HepG2 (cell line): Measurements from ENCODE around the gene HYCC2. TPM values are rescaled to one million over a fixed set of nuclear protein-coding genes. Genes with fewer than 3 reads are reported as not detected.

Experiments used
- ADNP ChIP-seq: sonication (generic); formaldehyde crosslinking; IDR thresholded peaks from 2 replicates; pipeline ENCODE4 v1.4.0; 2020; ENCODE audit warnings: missing genetic modification reagents
- AGO2 ChIP-seq: fragments of 200-400 bp; formaldehyde crosslinking; optimal IDR thresholded peaks from 2 replicates; pipeline ENCODE3; 2017; ENCODE audit warnings: mild to moderate bottlenecking, low read depth, low read length, moderate library complexity
- EED ChIP-seq: sonication (generic); formaldehyde crosslinking; IDR thresholded peaks from 2 replicates; pipeline ENCODE4 v1.5.0; 2020; ENCODE audit warnings: mild to moderate bottlenecking, missing genetic modification reagents
- GATA4 ChIP-seq: sonication (generic); IDR thresholded peaks from 2 replicates; pipeline ENCODE4 v1.6.1; 2016; ENCODE audit warnings: antibody characterized with exemption, low read depth, borderline replicate concordance
- GLMP ChIP-seq: sonication (generic); formaldehyde crosslinking; IDR thresholded peaks from 2 replicates; pipeline ENCODE4 v1.9.0; 2021; ENCODE audit warnings: missing genetic modification reagents, mild to moderate bottlenecking, borderline replicate concordance
- HNF4A ChIP-seq: sonication (generic); formaldehyde crosslinking; IDR thresholded peaks from 2 replicates; pipeline ENCODE4 v1.4.0; 2020; ENCODE audit warnings: missing genetic modification reagents
- HNRNPUL1 ChIP-seq: fragments of 200-400 bp; formaldehyde crosslinking; IDR thresholded peaks from 2 replicates; pipeline ENCODE4 v1.6.1; 2017; ENCODE audit warnings: low read depth, mild to moderate bottlenecking, low read length, moderate library complexity
- HOXA9 ChIP-seq: sonication (generic); formaldehyde crosslinking; IDR thresholded peaks from 2 replicates; pipeline ENCODE4 v1.8.1; 2022; ENCODE audit warnings: missing genetic modification reagents, mild to moderate bottlenecking, moderate library complexity, borderline replicate concordance
- MTF1 ChIP-seq: sonication (generic); formaldehyde crosslinking; IDR thresholded peaks from 2 replicates; pipeline ENCODE4 v1.5.0; 2020; ENCODE audit warnings: missing genetic modification reagents
- NFATC3 ChIP-seq: sonication (generic); formaldehyde crosslinking; IDR thresholded peaks from 2 replicates; pipeline ENCODE4 v1.5.1; 2020; ENCODE audit warnings: mild to moderate bottlenecking, missing genetic modification reagents
- NFE2 ChIP-seq: sonication (generic); formaldehyde crosslinking; IDR thresholded peaks from 2 replicates; pipeline ENCODE4 v1.4.0; 2020; ENCODE audit warnings: missing genetic modification reagents
- TBX2 ChIP-seq: sonication (generic); formaldehyde crosslinking; IDR thresholded peaks from 2 replicates; pipeline ENCODE4 v1.5.0; 2020; ENCODE audit warnings: missing genetic modification reagents, mild to moderate bottlenecking, borderline replicate concordance
- THAP7 ChIP-seq: sonication (generic); formaldehyde crosslinking; IDR thresholded peaks from 2 replicates; pipeline ENCODE4 v1.8.1; 2023; ENCODE audit warnings: mild to moderate bottlenecking, missing genetic modification reagents
- ZNF205 ChIP-seq: IDR thresholded peaks from 2 replicates; pipeline ENCODE4 v1.6.1; 2018; ENCODE audit warnings: missing biosample characterization, missing genetic modification reagents
- ZNF234 ChIP-seq: sonication (generic); formaldehyde crosslinking; conservative IDR thresholded peaks from 2 replicates; pipeline ENCODE4 v1.5.1; 2020; ENCODE audit warnings: mild to moderate bottlenecking, missing genetic modification reagents
- ZNF260 ChIP-seq: sonication (generic); formaldehyde crosslinking; IDR thresholded peaks from 2 replicates; pipeline ENCODE4 v1.4.0; 2020; ENCODE audit warnings: missing genetic modification reagents, low read depth, mild to moderate bottlenecking, borderline replicate concordance
- ZNF646 ChIP-seq: sonication (generic); formaldehyde crosslinking; IDR thresholded peaks from 2 replicates; pipeline ENCODE4 v1.9.0; 2021; ENCODE audit warnings: mild to moderate bottlenecking, missing genetic modification reagents
- ZNF816 ChIP-seq: sonication (generic); formaldehyde crosslinking; IDR thresholded peaks from 2 replicates; pipeline ENCODE4 v1.8.0; 2022; ENCODE audit warnings: missing genetic modification reagents, mild to moderate bottlenecking, borderline replicate concordance
- ZNF839 ChIP-seq: sonication (generic); formaldehyde crosslinking; IDR thresholded peaks from 2 replicates; pipeline ENCODE4 v1.4.0; 2020; ENCODE audit warnings: missing genetic modification reagents, mild to moderate bottlenecking, borderline replicate concordance
- polyA plus RNA-seq, 8 experiments: library from polyadenylated mRNA; depleted of rRNA in 3 of 8; stranded (reverse) in 7 of 8; unstranded in 1 of 8; fragments of >200 nt; fragmentation: Illumina TruSeq in 4 of 8; extraction: Trizol in 4 of 8; gene quantifications; 2 replicates each; pipeline versions ENCODE4 v1.2.1 to v1.2.3, GENCODE V29; 2011 to 2016; ENCODE audit warnings: low read depth in 4 of 8, missing spikeins in 1 of 8, mixed read lengths in 1 of 8; ENCODE audit not compliant: insufficient read depth in 1 of 8
- total RNA-seq, 5 experiments: library from RNA; depleted of rRNA; stranded (reverse); fragments of >200 nt; fragmentation: Illumina TruSeq; extraction: Trizol; gene quantifications; 2 replicates each; pipeline ENCODE4 v1.2.3, GENCODE V29; 2016; ENCODE audit warnings: low read depth in 1 of 5
- TF ChIP-seq, protein P1 (sequence below): sonication (generic); formaldehyde crosslinking; IDR thresholded peaks from 2 replicates; pipeline ENCODE4 v1.5.0; 2020; ENCODE audit warnings: missing genetic modification reagents

Gene HYCC2
- total and polyA plus RNA-seq, 2 of the 13 experiments (the other 11 are each of a cell fraction or from before 2014, with no cell fraction given): 4.7 to 13.9 TPM

DNA sequence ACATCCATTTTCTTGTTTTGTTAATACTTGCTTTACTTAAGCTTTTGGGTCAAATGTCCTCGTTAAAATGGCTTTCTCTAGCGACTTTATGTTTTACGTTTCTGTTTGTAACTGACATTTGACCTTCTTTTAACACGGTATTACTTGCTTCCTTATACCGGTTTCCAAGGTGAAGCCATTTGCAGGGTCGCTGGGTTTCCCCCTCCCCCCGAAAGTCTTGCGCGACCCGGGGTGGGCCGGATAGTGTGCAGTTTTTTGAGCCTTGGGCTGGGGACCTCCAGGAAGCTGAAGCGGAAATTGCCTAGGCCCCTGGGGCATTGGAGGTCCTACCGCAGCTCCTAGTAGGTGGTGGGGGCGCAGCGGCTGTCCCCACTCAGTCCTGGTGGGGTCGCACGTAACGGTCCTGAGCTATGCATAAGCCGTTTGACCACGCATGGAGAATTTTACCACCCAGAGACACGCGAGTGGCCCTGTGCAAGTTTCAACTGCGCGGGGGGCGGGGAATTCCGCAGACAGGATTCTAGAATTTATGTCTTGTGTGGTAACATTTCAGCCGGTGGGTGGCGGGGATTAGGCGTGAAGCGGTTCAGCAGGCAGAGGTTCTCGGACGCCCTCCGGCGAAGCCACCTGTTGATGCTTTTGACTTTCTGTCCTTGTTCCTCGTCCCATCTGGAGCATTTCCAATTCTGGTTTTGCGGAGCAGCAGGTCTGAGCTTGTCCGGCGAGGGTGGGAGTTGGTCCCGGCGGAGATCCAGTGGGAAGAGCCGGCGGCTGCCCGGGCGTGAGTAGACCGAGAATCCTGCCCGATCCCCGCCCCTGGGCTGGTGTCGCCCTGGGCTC lies 46.9 kb upstream of the HYCC2 start (continued):
- no peak for TF ChIP-seq GLMP (CRISPR knock-in tag)
- TF ChIP-seq ZNF646 (CRISPR knock-in tag): no peak; the same call in 1 of the 2 replicates
- peak; percentile 86; the same call in 1 of the 2 replicates for TF ChIP-seq ZNF816 (CRISPR knock-in tag)
- TF ChIP-seq, protein P1, sequence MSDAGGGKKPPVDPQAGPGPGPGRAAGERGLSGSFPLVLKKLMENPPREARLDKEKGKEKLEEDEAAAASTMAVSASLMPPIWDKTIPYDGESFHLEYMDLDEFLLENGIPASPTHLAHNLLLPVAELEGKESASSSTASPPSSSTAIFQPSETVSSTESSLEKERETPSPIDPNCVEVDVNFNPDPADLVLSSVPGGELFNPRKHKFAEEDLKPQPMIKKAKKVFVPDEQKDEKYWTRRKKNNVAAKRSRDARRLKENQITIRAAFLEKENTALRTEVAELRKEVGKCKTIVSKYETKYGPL: no peak
- TF ChIP-seq HNF4A (CRISPR knock-in tag): peak; percentile 33; the same call in 1 of the 2 replicates
- TF ChIP-seq NFE2 (CRISPR knock-in tag): no peak
- no peak for TF ChIP-seq MTF1 (CRISPR knock-in tag)
- TF ChIP-seq ZNF234: no peak
- TF ChIP-seq GATA4: no peak
- no peak for TF ChIP-seq EED (CRISPR knock-in tag)
- no peak for TF ChIP-seq HOXA9 (CRISPR knock-in tag)
- TF ChIP-seq THAP7: peak; percentile 56; the same call in 1 of the 2 replicates
- no peak for TF ChIP-seq ZNF260
- no peak for TF ChIP-seq HNRNPUL1
- TF ChIP-seq AGO2: peak; percentile 92
- TF ChIP-seq ZNF839: no peak
- TF ChIP-seq TBX2 (CRISPR knock-in tag): peak; percentile 87
- TF ChIP-seq ADNP (CRISPR knock-in tag): no peak
- TF ChIP-seq ZNF205 (CRISPR knock-in tag): no peak
- no peak for TF ChIP-seq NFATC3
